OCI-LY3 (cell line): ENCODE results near the gene DNHD1.

Experiments used
- EZH2phosphoT487 ChIP-seq: fragments of 200-600 bp; shearing (Covaris generic); IDR thresholded peaks from 2 replicates; pipeline ENCODE4 v1.6.1; 2018; ENCODE audit warnings: antibody characterized with exemption, mixed run types, low read depth
- TF ChIP-seq, protein P1 (sequence below): fragments of 200-600, 300-600 bp; sonication (generic); IDR thresholded peaks from 2 replicates; pipeline ENCODE4 v1.5.1; 2014; ENCODE audit warnings: antibody characterized with exemption, low read length, low read depth

DNA sequence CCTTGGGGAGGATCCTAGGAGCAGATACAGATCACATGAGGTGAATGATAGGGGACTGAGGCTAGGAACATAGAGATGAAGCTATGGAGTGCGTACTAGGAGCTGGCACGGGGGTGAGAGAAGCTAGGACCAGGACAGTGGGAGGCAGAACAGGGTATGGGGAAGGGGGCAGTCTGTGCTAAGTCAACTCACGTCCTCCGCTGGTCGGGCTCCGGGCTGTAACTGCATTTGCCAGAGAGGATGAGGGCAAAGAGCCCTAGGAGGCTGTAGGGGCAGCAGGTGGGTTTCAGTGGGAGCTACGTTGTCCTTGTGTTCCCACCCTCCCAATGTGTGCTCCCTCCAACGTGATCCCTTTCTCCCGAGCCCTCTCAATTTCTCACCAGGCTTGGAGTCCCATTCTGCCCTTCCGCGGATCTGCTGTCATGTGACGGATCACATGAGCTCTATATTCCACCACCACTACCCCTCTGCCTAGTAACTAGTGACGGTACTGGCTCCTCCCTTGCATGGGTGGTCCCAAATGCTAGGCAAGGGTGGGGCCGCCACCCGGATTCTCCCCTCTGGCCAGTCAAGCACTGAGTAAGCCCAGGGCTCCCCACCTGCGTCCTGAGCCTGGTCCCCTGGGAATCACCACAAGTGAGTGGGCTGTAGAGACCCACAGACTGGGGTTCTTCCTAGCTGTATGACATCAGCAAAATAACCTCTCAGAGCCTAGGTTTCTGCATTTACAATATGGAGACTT lies 122.1 kb downstream of the DNHD1 start, which contains the start of gene TPP1:
- TF ChIP-seq, protein P1, sequence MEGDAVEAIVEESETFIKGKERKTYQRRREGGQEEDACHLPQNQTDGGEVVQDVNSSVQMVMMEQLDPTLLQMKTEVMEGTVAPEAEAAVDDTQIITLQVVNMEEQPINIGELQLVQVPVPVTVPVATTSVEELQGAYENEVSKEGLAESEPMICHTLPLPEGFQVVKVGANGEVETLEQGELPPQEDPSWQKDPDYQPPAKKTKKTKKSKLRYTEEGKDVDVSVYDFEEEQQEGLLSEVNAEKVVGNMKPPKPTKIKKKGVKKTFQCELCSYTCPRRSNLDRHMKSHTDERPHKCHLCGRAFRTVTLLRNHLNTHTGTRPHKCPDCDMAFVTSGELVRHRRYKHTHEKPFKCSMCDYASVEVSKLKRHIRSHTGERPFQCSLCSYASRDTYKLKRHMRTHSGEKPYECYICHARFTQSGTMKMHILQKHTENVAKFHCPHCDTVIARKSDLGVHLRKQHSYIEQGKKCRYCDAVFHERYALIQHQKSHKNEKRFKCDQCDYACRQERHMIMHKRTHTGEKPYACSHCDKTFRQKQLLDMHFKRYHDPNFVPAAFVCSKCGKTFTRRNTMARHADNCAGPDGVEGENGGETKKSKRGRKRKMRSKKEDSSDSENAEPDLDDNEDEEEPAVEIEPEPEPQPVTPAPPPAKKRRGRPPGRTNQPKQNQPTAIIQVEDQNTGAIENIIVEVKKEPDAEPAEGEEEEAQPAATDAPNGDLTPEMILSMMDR = no peak
- TF ChIP-seq EZH2phosphoT487 = no peak
